Adrenal gland (tissue), 5 donors: ENCODE measurements around the gene RAD51B.

Experiments used
- CTCF ChIP-seq, 6 experiments: fragments of 450-650 bp in 4 of 6; fragments of 200-600 bp in 2 of 6; sonication (generic) in 1 of 6; IDR thresholded peaks; 1 replicate in 5 of 6; 2 replicates in 1 of 6; pipeline versions ENCODE4 v1.5.1 to v1.8.0; 2016 to 2021; ENCODE audit warnings: antibody characterized with exemption in 6 of 6, mild to moderate bottlenecking in 2 of 6, moderate library complexity in 1 of 6
- POLR2A ChIP-seq, 2 donors: fragments of 450-650 bp; IDR thresholded peaks; one replicate each; pipeline ENCODE4 v1.6.1; 2017; ENCODE audit warnings: antibody characterized with exemption in 2 of 2, mild to moderate bottlenecking in 2 of 2, moderate library complexity in 1 of 2
- donor health status: DM: no; HTN: no; CAD: no.

GRCh38 chr14:68212361-68212760, 392.8 kb downstream of the RAD51B start:
- TF ChIP-seq CTCF (IDR thresholded peaks at IDR 0.05) (no peak), POLR2A (IDR thresholded peaks at IDR 0.05) (no peak)
